ENCODE data around the gene CCDC110.
"Not testable (repeated sequence)": the region's sequence is repeated elsewhere in the genome, so short reads cannot be mapped to it uniquely, and the experiment has no call there.

Gene CCDC110

GRCh38 chr4:185471235-185472102 lies at the start of gene CCDC110:
Gene CCDC110 (minus strand): TSS chr4:185471733. CDS start chr4:185471683, 50 bp downstream.
- peak; percentile 85 to 90 for DNase-seq (ENCODE audit: low read depth in 1 of 2, low spot score in 1 of 2)

- DNase-seq (ENCODE audit: low read depth in 1 of 2, low spot score in 1 of 2) = no peak
These were observed 48.6 kb upstream of the CCDC110 start for GRCh38 chr4:185520119-185520518.

GRCh38 chr4:185518494-185518893 lies 47.0 kb upstream of the CCDC110 start:
- no peak for DNase-seq (ENCODE audit: low read depth in 1 of 2, low spot score in 1 of 2)

- no peak for DNase-seq (ENCODE audit: low read depth in 1 of 2, low spot score in 1 of 2)
These were observed 46.5 kb upstream of the CCDC110 start for GRCh38 chr4:185518069-185518468.

- DNase-seq (ENCODE audit: low read depth in 1 of 2, low spot score in 1 of 2) = no peak
These were observed 43.7 kb upstream of the CCDC110 start for GRCh38 chr4:185515248-185515647.

- DNase-seq (ENCODE audit: low read depth in 1 of 2, low spot score in 1 of 2) = no peak
These were observed 42.7 kb upstream of the CCDC110 start for GRCh38 chr4:185514182-185514697.

- no peak for DNase-seq (ENCODE audit: low read depth in 1 of 2, low spot score in 1 of 2)
These were observed 42.1 kb upstream of the CCDC110 start for GRCh38 chr4:185513489-185514181.

GRCh38 chr4:185512516-185512915 lies 41.0 kb upstream of the CCDC110 start:
- no peak for DNase-seq (ENCODE audit: low read depth in 1 of 2, low spot score in 1 of 2)

GRCh38 chr4:185511243-185511642 lies 39.7 kb upstream of the CCDC110 start:
- not testable (repeated sequence) for DNase-seq (ENCODE audit: low read depth in 1 of 2, low spot score in 1 of 2)

- no peak for DNase-seq (ENCODE audit: low read depth in 1 of 2, low spot score in 1 of 2)
These were observed 39.3 kb upstream of the CCDC110 start for GRCh38 chr4:185510806-185511205.

GRCh38 chr4:185508181-185508580 lies 36.6 kb upstream of the CCDC110 start:
- DNase-seq (ENCODE audit: low read depth in 1 of 2, low spot score in 1 of 2) = no peak

- DNase-seq (ENCODE audit: low read depth in 1 of 2, low spot score in 1 of 2) = no peak
These were observed 34.9 kb upstream of the CCDC110 start for GRCh38 chr4:185506422-185506821.

- no peak for DNase-seq (ENCODE audit: low read depth in 1 of 2, low spot score in 1 of 2)
These were observed 32.8 kb upstream of the CCDC110 start for GRCh38 chr4:185504098-185505047.

- DNase-seq (ENCODE audit: low read depth in 1 of 2, low spot score in 1 of 2) = no peak
These were observed 30.9 kb upstream of the CCDC110 start for GRCh38 chr4:185502386-185502785.

GRCh38 chr4:185500576-185500975 lies 29.0 kb upstream of the CCDC110 start:
- no peak for DNase-seq (ENCODE audit: low read depth in 1 of 2, low spot score in 1 of 2)

GRCh38 chr4:185500035-185500434 lies 28.5 kb upstream of the CCDC110 start:
- DNase-seq (ENCODE audit: low read depth in 1 of 2, low spot score in 1 of 2) = no peak

GRCh38 chr4:185488650-185489049 lies 17.1 kb upstream of the CCDC110 start:
- DNase-seq (ENCODE audit: low read depth in 1 of 2, low spot score in 1 of 2) = no peak

GRCh38 chr4:185481401-185481800 lies 9.9 kb upstream of the CCDC110 start:
- DNase-seq (ENCODE audit: low read depth in 1 of 2, low spot score in 1 of 2) = no peak

- DNase-seq (ENCODE audit: low read depth in 1 of 2, low spot score in 1 of 2) = no peak
These were observed 8.6 kb upstream of the CCDC110 start for GRCh38 chr4:185480016-185480732.

GRCh38 chr4:185479507-185479971 lies 8.0 kb upstream of the CCDC110 start:
- no peak for DNase-seq (ENCODE audit: low read depth in 1 of 2, low spot score in 1 of 2)

Measured in activated T-helper 1 cell treated with anti-CD3 and anti-CD28 coated beads, Interleukin-2, amount 50 U/mL, for 16 hours (primary cell).